Measurements from ENCODE around the gene DDOST. TPM values are rescaled to one million over a fixed set of nuclear protein-coding genes. Genes with fewer than 3 reads are reported as not detected.

The DDOST gene
- polyA plus RNA-seq, 3 donors, result 125 to 245 (median 241) TPM

DNA sequence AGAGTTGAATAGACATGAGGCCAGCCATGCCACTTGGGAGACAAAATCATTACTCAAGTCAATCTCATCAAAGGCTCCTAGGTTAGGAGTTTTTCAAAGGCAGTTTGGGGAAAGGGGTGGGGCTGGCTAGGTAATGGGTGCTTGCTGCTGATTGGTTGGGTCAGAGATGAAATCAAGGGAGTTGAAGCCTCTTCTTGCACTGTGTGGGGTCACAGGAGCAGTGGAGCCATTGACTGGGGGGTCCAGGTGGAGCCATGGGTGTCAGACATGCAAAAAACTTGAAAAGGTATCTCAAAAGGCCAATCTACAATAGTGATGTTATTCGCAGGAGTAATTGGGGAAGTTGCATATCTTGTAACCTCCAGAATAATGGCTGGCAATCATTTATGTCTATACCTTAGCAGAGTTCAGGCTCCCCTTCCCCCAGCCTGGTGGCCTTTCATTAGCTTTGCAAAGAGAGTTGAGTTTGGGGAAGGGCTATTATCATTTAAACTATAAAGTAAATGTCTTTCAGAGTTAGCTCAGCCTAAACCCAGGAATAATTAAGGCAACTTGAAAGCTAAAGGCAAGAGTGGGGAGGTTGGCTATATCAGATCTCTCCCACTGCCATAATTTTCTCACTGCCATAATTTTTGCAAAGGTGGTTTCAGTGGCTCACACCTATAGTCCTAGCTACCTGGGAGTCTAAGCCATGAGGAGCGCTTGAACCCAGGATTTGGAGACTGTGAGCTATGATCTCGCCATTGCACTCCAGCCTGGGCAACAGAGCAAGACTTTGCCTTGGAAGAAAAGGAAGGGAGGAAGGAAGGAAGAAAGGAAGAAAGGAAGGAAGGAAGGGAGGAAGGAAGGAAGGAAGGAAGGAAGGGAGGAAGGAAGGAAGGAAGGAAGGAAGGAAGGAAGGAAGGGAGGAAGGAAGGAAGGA lies 35.7 kb downstream of the DDOST start:
- peak overlapping the region in 2 of 7 donors; percentile 19 to 50 for H3K27ac Mint-ChIP-seq
- no peaks in the 10 kb centered on the region for H3K4me1 ChIP-seq (ENCODE audit: control insufficient read depth in 1 of 2, insufficient read depth in 2 of 2, low read length in 2 of 2)
- no peaks in the 10 kb centered on the region for H3K36me3 ChIP-seq (replicated peaks in 1 of 2; ENCODE audit: control insufficient read depth in 1 of 2, insufficient read depth in 2 of 2, low read length in 2 of 2)
- intact Hi-C loops (cut with micrococcal nuclease), result no loop called here
- H3K4me3 ChIP-seq (replicated peaks in 1 of 3; ENCODE audit: low read depth in 2 of 3, low read length in 3 of 3), result no peak overlapping the region
- H3K27me3 ChIP-seq (ENCODE audit: control insufficient read depth in 2 of 2, insufficient read depth in 2 of 2, low read length in 2 of 2), result no peaks in the 10 kb centered on the region
- H3K27ac ChIP-seq (ENCODE audit: low read depth in 1 of 2, low read length in 2 of 2), result no peak overlapping the region
- no peak overlapping the region for H3K9ac ChIP-seq (ENCODE audit: insufficient read depth, low read length, poor library complexity, severe bottlenecking)
- no peak overlapping the region for H2AFZ ChIP-seq (ENCODE audit: insufficient read depth, low read depth, low read length, poor library complexity, severe bottlenecking)
- H4K20me1 ChIP-seq (ENCODE audit: insufficient read depth, low read length), result no peaks in the 10 kb centered on the region
- H3K79me2 ChIP-seq (ENCODE audit: insufficient read depth, low read length), result no peaks in the 10 kb centered on the region
- peaks cover 8 to 39% (median 15%) of the 10 kb centered on the region in 7 donors for H3K9me3 Mint-ChIP-seq
- 100% methylated on average over 2 of the region's 3 CpGs for WGBS (ENCODE audit: insufficient coverage)
- DNase-seq, result no peak
- no peak for TF ChIP-seq CTCF (IDR thresholded peaks at IDR 0.05)
- no peak overlapping the region for H3K4me2 ChIP-seq (replicated peaks; ENCODE audit: extremely low read depth, low read length, poor library complexity, severe bottlenecking)
- no peak overlapping the region for H3K4me3 Mint-ChIP-seq
- H3K36me3 Mint-ChIP-seq, result peaks cover 4% of the 10 kb centered on the region in 2 donors
- peaks cover 0 to 5% (median 0%) of the 10 kb centered on the region in 3 donors for H3K27me3 Mint-ChIP-seq (ENCODE audit: low read depth in 3 of 3)
- peaks cover 4% of the 10 kb centered on the region for H3K4me1 Mint-ChIP-seq
- H3K9me3 ChIP-seq (replicated peaks in 1 of 2; ENCODE audit: control insufficient read depth in 1 of 2, insufficient read depth in 1 of 2, low read length in 2 of 2), result peaks cover 0 to 6% of the 10 kb centered on the region in 2 donors

GRCh38 chr1:20624709-20625108 lies 36.5 kb downstream of the DDOST start:
- Mint-ChIP-seq H3K27me3 (ENCODE audit: low read depth in 3 of 3) (peaks cover 0 to 3% (median 0%) of the 10 kb centered on the region in 3 donors), H3K9me3 (peaks cover 8 to 37% (median 15%) of the 10 kb centered on the region in 7 donors), H3K36me3 (peaks cover 8 to 9% of the 10 kb centered on the region in 2 donors), H3K4me1 (peaks cover 4% of the 10 kb centered on the region), H3K27ac (no peak overlapping the region), H3K4me3 (no peak overlapping the region)
- H4K20me1 ChIP-seq (ENCODE audit: insufficient read depth, low read length), result peaks cover 4% of the 10 kb centered on the region
- H3K9ac ChIP-seq (ENCODE audit: insufficient read depth, low read length, poor library complexity, severe bottlenecking), result no peak overlapping the region
- DNase-seq, result no peak
- H3K9me3 ChIP-seq (replicated peaks in 1 of 2; ENCODE audit: control insufficient read depth in 1 of 2, insufficient read depth in 1 of 2, low read length in 2 of 2), result peaks cover 0 to 6% of the 10 kb centered on the region in 2 donors
- H3K36me3 ChIP-seq (replicated peaks in 1 of 2; ENCODE audit: control insufficient read depth in 1 of 2, insufficient read depth in 2 of 2, low read length in 2 of 2), result peaks cover 4 to 6% of the 10 kb centered on the region in 2 donors
- H3K27ac ChIP-seq (ENCODE audit: low read depth in 1 of 2, low read length in 2 of 2), result no peak overlapping the region
- no peaks in the 10 kb centered on the region for H3K27me3 ChIP-seq (ENCODE audit: control insufficient read depth in 2 of 2, insufficient read depth in 2 of 2, low read length in 2 of 2)
- H3K4me2 ChIP-seq (replicated peaks; ENCODE audit: extremely low read depth, low read length, poor library complexity, severe bottlenecking), result no peak overlapping the region
- no peak overlapping the region for H3K4me3 ChIP-seq (replicated peaks in 1 of 3; ENCODE audit: low read depth in 2 of 3, low read length in 3 of 3)
- no CpG with 5 or more reads among the region's 1 CpG for WGBS (ENCODE audit: insufficient coverage)
- TF ChIP-seq CTCF (IDR thresholded peaks at IDR 0.05), result no peak
- no peaks in the 10 kb centered on the region for H3K79me2 ChIP-seq (ENCODE audit: insufficient read depth, low read length)
- intact Hi-C loops (cut with micrococcal nuclease), result no loop called here
- no peak overlapping the region for H2AFZ ChIP-seq (ENCODE audit: insufficient read depth, low read depth, low read length, poor library complexity, severe bottlenecking)
- no peaks in the 10 kb centered on the region for H3K4me1 ChIP-seq (ENCODE audit: control insufficient read depth in 1 of 2, insufficient read depth in 2 of 2, low read length in 2 of 2)

Measured in CD14-positive monocyte (primary cell).